ENCODE results near the gene SIAH3.
"Not testable (repeated sequence)": the region's sequence is repeated elsewhere in the genome, so short reads cannot be mapped to it uniquely, and the experiment has no call there.

Gene SIAH3

DNA sequence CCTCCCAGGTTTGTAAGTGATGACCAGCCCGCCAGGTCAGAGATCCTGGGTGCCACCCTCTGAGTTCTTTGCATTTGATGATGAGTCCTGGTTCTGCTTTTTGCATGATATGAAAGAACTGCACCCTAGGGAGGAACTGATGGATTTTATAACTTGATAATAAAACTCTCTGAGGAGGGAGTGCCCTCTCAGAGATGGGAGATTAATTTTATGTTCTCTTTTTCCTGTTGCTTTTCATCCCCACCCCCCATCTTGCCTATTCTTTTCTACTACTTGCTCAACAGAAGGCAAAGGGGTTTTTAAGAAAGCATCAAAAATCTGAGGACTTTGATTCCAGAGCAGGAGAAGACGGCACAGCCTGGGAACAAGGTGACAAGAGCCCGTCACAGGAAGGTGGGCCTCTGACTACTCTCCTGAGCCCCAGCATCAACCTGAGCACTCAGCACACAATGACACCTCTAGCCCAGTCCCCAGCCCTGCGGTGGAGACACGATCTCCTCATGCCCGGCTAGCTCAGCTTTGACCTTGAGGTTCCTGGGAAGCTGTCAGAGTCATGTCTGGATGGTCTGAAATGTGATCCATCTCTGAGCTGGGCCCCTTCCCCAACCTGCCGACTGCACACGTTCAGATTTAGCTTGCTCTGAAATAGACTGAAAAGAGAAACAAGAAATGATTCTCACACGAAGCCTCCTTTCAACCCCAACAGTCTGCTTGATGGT is 69.1 kb downstream of the SIAH3 start:
- no peak for DNase-seq (ENCODE audit: low read depth)

DNA sequence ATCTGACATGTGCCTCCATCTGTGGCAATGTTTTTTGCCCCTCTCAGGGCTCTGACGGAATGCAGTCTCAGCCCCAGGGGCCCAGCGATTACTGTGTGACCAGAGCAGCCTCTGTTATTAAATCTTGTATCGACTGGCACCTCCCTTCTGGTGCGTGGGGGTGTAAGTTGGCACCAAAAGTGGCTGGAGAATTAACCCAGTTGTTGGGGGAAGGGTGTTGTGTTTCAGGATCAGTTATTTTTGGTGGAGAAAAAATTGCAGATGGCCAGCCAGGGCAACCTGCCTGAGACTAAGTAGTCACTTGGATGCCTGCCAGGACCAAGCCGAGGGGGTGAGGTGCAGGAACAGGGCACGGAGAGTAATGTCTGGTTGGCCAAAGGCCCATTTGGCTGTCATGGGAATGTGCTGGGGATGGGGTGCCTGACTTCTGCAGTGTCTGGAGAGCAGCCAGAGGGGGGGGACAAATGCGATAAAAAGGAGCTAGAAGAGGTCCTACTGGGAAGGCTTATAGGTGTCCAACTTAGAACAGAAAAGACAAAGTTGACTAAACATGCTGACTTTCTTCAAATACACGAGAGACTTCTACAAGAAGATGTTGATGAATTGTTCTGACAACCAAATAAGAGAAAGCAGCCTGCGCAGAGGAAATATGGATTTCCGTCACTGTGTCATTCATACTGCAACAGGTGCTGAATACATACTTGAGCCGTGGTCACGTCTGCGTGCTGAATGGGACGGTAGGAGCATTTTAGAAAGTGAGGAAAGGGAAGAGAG is 69.8 kb downstream of the SIAH3 start:
- no peak for DNase-seq (ENCODE audit: low read depth)

DNA sequence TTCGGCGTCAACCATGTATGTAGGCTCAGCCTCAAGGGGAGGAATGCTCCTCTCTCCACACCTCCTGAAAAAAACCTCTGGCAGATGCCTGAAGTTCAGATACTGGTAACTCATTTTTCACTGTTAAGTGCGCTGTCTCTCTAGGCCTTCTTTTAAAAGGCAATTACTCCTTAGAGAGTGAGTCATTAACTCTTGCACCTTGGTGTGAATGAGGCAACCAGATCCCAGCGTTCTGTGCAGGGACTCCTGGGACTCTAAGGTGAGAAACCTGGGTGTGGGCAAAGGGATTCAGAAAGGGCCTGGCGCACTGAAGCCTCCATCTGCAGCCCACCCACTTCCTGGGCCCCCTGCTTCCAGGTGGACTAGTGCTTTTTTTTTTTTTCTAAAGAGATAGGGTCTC is 71.7 kb downstream of the SIAH3 start:
- DNase-seq (ENCODE audit: low read depth), result no peak

DNA sequence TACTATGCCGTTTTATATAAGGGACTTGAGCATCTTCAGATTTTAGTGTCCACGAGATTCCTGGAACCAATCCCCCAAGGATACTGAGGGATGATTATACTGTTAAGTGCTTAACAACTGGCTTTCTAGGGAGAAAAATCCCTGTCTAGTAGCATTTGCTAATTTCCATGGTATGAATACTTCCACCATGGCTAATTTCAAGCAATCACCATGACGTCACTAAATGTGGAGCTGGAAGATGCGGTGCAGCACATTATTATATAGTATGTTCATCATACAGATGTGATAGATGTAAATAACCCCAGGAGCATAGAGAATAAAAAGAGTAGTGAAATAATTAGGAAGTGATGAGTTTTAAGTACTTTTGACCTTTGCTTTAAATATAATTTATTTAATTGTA is 72.7 kb downstream of the SIAH3 start:
- DNase-seq (ENCODE audit: low read depth), result no peak

- DNase-seq (ENCODE audit: low read depth), result no peak
Observed at GRCh38 chr13:45776748-45777147, 74.8 kb downstream of the SIAH3 start.

DNA sequence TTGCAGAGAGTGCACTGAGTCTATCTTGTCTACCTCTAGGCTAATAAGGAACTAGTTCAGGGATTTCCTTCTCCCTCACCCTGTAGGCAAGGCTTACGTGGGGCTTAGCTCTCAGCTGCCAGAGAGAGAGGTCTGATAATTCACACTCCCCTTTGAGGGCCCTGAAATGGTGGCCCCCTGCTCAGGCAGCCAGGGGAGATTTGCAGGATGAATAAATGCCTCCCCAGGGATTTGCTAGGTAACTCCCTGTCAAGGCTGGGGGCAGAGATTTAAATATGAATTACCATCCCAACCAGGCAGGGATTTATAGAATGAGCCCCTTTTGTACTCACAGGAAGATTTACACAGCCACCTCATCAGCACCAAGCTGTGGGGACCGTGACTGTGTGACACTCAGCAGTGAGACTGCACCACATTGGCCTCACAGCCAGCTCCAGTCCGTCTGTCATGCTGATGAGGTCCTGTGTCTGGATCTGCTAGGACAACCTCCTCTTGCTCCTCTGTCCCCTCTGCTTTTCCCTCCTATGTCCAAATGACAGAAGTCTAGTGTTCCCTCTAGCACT is 76.1 kb downstream of the SIAH3 start:
- no peak for DNase-seq (ENCODE audit: low read depth)

GRCh38 chr13:45773944-45774343 is 77.6 kb downstream of the SIAH3 start:
- no peak for DNase-seq (ENCODE audit: low read depth)

- DNase-seq (ENCODE audit: low read depth), result no peak
Observed at GRCh38 chr13:45773236-45773635, 78.3 kb downstream of the SIAH3 start.

DNA sequence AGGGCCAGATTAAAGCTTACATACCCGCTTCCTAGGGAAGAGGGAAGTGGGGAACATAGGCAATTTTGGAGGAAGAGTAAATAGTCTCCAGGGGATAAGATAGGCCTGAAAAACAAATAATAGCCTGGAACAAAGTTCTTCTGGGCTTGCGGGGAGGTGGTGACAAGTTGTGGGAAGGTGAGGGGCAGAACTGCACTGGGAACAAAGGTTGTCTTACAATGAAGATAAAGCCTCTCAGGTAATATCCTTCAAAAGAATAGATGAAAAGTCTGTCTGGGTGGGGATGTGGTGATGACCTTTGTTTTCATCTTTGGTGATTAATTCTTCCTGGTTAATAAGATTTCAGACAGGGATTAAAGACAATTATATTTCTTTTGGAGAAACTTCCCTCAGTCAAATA is 80.7 kb downstream of the SIAH3 start:
- no peak for DNase-seq (ENCODE audit: low read depth)

GRCh38 chr13:45768656-45769479 is 82.7 kb downstream of the SIAH3 start:
- no peak for DNase-seq (ENCODE audit: low read depth)

GRCh38 chr13:45765464-45765863 is 86.1 kb downstream of the SIAH3 start:
- DNase-seq (ENCODE audit: low read depth), result no peak

DNA sequence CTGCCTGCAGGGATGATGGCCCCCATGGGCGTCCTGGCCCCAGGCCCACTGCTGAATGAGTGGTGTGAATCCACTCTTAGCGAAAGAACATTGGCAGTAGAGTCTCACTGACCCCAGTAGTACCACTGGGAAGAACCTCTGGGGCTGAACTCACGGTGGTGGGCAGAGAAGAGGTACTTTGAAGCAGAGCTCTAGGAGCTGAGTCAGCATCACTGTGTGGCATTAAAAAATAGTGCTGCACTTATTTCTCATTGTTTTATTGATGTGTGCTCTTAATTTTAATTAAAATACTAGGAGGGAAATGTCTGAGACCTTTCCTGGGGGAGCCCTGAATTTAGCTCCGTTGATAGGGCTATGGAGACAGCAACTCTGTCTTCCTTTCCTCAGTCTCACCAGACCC is 88.1 kb downstream of the SIAH3 start:
- DNase-seq (ENCODE audit: low read depth), result no peak

DNA sequence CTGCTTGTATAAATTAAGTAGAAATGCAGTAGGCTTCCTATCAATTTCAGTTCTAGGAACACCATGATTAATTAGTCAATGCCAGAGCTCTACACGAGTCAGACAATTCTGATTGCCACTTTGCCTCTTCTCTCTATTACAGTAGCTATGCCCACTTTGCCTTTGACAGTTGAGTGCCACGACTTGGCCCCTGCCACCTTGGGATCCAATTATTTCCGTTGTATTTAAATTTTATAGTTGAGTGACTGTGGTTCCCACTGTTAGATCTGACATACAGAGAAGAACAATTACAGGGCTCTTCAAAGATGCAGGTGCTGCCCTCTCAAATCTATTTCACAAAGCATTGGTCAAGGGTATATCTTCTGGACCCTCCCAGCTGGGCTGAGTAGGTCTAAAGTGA is 94.0 kb downstream of the SIAH3 start:
- not testable (repeated sequence) for DNase-seq (ENCODE audit: low read depth)

GRCh38 chr13:45756498-45756897 is 95.1 kb downstream of the SIAH3 start:
- not testable (repeated sequence) for DNase-seq (ENCODE audit: low read depth)

- no peak for DNase-seq (ENCODE audit: low read depth)
Observed at GRCh38 chr13:45752510-45752909, 99.0 kb downstream of the SIAH3 start.

DNA sequence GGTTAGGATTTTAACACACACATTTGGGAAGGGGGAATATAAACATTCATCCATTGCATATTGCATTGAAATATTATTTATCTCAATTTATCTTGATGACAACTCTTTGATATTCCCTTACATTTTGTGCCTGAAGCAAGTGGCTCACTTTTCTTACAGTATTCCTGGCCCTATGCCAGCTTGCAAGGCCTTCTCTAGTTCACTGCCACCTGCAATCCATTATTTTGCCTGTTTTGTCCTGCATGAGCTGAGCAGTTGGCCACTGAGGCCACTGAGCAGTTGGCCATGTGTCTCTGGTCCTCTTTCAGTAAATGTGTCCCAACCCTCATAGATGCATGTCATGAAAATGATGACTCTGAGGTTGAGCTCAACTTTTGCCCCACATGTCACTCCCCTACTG is 99.7 kb downstream of the SIAH3 start:
- no peak for DNase-seq (ENCODE audit: low read depth)

DNA sequence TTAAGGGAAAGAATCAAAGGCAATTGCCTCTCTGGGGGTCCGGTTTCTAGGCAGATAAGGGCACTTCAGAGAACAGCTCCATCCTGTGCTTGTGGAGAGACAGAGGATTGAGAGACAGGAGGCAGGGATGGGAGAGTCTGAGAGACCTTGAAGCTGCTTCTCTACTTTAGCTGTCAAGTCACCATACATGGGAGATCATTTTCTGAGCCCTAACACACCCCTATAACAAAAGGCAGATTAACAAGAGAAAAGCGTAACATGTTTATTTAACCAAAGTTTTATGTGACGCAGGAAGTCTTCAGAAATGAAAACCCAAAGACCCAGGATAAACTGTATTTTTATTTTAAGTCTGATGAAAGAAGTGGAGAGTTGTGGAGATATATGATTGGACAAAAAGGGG is 101.0 kb downstream of the SIAH3 start:
- DNase-seq (ENCODE audit: low read depth), result no peak

DNA sequence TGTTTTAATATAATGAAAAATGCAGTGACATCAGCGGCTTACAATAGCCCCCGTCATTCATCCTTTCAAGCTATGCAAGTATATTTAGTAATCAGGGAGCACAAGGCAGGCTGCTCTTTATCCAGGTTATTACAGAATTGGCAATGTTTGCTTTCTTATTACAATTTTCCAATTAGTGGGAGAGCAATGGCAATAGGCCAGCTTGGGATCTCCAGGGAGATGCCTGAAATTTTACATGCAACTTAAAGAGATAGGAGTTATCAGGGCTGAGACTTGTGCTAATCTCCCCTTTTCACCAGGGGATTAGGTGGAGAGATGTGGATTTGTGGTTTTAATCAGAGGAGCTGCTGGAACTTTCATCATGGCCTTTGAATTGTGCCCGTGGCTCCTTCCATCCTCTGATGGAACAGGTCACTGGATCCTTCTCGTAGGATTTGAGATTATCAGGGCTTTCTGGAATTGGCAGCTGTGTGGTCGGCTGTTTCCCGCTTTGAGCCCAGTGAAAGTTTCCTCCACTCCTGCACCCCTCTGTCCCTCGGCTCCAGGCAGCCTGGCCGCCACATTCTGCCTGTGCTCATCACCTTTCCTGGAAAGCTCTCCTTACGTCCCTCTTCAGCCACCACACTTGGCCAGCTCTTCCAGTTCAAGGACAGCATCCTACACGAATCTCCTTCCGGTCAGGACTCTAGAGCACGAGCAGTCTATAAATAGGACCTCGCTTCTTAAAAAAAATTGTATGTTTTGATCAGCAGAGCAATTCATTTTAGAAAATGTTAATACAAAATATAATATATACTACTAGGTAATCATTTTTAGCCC is 102.4 kb downstream of the SIAH3 start:
- DNase-seq (ENCODE audit: low read depth), result no peak

GRCh38 chr13:45747071-45747470 is 104.5 kb downstream of the SIAH3 start:
- DNase-seq (ENCODE audit: low read depth), result no peak

GRCh38 chr13:45744979-45745378 is 106.6 kb downstream of the SIAH3 start:
- DNase-seq (ENCODE audit: low read depth), result no peak

- no peak for DNase-seq (ENCODE audit: low read depth)
Observed at GRCh38 chr13:45742985-45743384, 108.6 kb downstream of the SIAH3 start.

- no peak for DNase-seq (ENCODE audit: low read depth)
Observed at GRCh38 chr13:45737571-45738017, 114.0 kb downstream of the SIAH3 start.

All from stimulated activated CD4-positive, alpha-beta T cell treated with anti-CD3 and anti-CD28 coated beads, Interleukin-2, amount 100 ng/mL, for 4 hours (primary cell).